NCI-H2196 treated with DMSO at 0.1 percent for 48 hours (cell line): Measurements from ENCODE around the gene NDEL1.

Source experiments
- DNase-seq: peaks from one replicate; lab custom pipeline; 2025; ENCODE audit not compliant: unreplicated experiment; lab: John Stamatoyannopoulos, UW

The NDEL1 gene

DNA sequence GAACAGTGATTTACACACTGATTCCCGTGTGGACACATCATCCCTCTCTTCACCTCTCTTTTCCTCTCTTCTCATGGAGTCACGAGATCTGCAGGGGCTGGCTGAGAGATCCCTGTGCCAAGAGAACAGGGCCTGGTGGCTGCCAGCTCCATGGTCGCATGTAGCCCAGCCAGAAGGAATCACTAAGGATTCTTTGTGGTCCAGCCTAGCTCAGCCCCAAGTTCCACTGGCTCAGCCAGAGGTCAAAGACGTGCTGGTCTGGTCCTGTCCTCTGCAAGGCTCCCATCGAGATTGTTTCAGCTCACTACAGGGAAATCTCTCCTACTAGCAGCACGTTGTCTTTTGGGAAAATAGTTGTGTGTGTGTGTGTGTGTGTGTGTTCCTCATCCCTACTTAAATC is 66.4 kb downstream of the NDEL1 start:
- DNase-seq = no peak

DNA sequence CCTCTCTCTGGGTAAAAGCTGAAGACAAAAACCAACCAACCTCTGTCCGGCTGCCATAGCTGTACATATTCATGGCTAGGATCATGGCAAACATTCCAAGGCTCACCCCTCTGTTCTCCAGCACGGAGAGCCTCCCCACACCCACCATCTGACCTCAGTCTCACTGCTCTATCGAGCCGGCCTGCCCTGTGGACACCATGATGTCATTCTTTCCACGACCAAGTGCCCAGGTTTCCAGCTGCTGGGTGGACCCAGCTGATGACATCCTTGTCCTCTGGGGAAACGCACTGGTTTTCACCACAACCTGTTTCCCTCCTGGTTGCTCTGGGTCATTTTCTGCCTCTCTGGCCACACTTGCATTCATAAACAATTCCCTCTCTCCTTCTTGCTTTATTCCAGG is 67.7 kb downstream of the NDEL1 start:
- DNase-seq = no peak

DNA sequence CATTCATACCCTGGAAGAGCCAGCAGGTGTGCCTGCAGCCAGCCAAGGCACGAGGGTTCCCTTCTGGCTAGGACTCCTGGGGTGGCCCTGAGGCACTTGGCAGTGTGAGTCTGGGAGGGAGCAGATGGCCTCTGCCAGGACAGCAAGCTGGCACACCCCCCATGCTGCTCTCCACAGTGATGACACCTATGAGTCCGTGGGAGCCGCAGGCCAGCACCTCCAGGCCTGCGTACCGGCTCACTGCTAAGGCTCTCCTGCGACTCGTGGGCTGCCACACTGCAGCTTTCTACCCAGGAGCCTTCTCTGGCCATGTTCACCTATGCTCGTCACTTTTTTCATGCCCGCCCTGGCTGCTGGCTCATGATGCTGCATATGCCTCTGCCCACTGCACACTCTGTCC is 68.1 kb downstream of the NDEL1 start:
- no peak for DNase-seq

DNA sequence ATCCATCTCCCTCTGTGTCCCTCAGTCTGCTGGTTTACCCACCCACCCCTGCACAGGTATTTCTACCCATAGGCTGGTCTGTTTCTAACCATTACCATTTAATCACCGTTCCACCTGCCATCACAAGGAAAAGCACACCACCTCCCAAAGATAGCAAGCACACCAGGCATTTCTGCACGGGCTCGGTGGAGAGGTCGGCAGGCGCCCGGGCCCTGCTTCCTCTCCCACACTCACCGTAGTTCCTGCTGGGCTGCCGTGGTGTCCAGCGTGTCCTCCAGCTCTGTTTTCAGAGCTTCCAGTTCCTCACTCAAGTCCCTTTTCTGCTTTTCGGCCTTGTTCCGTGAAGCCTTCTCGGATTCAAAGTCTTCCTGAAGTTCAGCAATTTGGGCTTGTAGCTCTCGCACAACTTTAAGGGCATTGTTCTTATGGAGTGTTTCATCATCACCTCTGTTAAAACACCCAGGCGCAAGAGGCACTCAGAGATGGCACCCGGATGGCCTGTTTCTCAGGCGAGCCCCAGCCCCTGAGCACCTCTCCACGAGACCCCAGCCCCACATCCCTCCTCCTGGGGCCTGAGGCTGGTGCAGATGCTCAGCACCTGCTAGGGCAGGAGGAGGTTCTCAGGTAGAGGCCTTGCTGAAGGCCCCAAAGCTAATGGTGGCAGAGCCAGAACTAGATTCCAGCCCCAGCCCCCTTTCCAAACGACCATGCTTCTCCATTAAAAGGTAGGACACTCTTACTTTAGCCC is 69.0 kb downstream of the NDEL1 start:
- DNase-seq = no peak

DNA sequence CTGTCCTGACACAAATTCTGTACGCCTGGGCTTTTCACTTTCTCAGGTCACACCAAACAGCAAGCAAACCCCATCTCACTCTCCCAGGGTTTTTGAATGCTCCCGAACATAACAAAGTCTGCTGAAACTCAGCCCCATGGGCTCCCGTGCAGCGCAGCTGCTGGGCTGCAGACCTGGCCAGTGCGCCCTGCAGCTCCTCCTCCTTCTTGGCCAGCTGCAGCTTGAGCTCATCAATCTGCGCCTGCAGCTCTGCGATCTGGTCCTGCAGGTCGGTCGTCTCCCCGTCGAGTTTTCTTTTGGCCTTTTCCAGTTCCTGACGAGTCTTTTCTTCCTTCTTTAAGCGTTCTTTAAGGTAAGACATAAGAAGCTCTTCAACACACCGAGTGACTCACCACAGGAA is 70.5 kb downstream of the NDEL1 start:
- no peak for DNase-seq

DNA sequence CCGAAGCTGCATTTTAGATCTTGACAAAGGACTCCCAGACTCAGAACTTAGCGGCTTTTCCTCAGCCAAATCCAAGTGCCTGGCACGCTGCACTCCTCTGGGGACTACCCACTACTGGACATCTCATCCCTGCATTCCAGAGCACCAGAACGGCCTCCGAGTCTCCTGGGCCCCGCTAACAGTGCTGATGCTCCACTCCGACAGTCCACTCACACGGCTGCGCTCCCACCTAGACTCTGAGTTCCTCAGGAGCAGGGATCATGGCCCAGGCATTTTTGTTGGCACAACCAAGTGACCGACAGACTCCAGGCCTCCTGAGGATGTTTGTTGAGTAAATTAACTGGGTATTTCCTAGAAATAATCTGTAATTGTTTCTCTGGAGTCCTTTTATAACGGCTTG is 79.1 kb downstream of the NDEL1 start:
- no peak for DNase-seq
